GM23338 (cell line): ENCODE measurements around the gene OSBPL1A. TPM values are rescaled to one million over a fixed set of nuclear protein-coding genes. Genes with fewer than 3 reads are reported as not detected.

Experiments used
- ATAC-seq: fragments of 200-7000 bp; cut with Tn5 transposase; 3 replicates; pipeline ENCODE4 v1.9.1; 2020
- DNase-seq: peaks from one replicate; pipeline ENCODE4 v3.0.0-alpha.2; 2015; ENCODE audit warnings: low spot score
- H2AFZ ChIP-seq: fragments of 200-600 bp; sonication (generic); 2 replicates; pipeline ENCODE4 v1.8.0; 2016; ENCODE audit warnings: antibody characterized with exemption, mild to moderate bottlenecking, moderate library complexity
- H3F3A ChIP-seq: fragments of 200-600 bp; sonication (generic); replicated peaks from 2 replicates; pipeline ENCODE4 v1.8.0; 2017; ENCODE audit warnings: antibody characterized with exemption, mixed run types, low read depth
- H3K27ac ChIP-seq: fragments of 200-600 bp; sonication (generic); 2 replicates; pipeline ENCODE4 v1.6.1; 2016; ENCODE audit warnings: low read depth
- H3K27me3 ChIP-seq: fragments of 200-600 bp; sonication (generic); 2 replicates; pipeline ENCODE4 v1.8.0; 2016; ENCODE audit warnings: mild to moderate bottlenecking, mixed run types, moderate library complexity; ENCODE audit not compliant: insufficient read depth
- H3K36me3 ChIP-seq: fragments of 200-600 bp; sonication (generic); 2 replicates; pipeline ENCODE4 v1.8.0; 2016; ENCODE audit warnings: mild to moderate bottlenecking; ENCODE audit not compliant: insufficient read depth
- H3K4me1 ChIP-seq: fragments of 200-600 bp; sonication (generic); 2 replicates; pipeline ENCODE4 v1.8.0; 2016; ENCODE audit warnings: mild to moderate bottlenecking, moderate library complexity; ENCODE audit not compliant: insufficient read depth
- H3K4me2 ChIP-seq: fragments of 200-600 bp; sonication (generic); 2 replicates; pipeline ENCODE4 v1.7.1; 2017; ENCODE audit warnings: mixed run types
- H3K4me3 ChIP-seq: fragments of 200-600 bp; sonication (generic); 2 replicates; pipeline ENCODE4 v1.6.1; 2016; ENCODE audit warnings: mixed run types
- H3K79me2 ChIP-seq: fragments of 200-600 bp; sonication (generic); replicated peaks from 2 replicates; pipeline ENCODE4 v1.8.0; 2017; ENCODE audit warnings: mild to moderate bottlenecking; ENCODE audit not compliant: insufficient read depth
- H3K9me2 ChIP-seq: fragments of 200-600 bp; sonication (generic); 2 replicates; pipeline ENCODE4 v1.8.0; 2017; ENCODE audit not compliant: insufficient read depth
- H4K20me1 ChIP-seq: fragments of 200-600 bp; sonication (generic); replicated peaks from 2 replicates; pipeline ENCODE4 v1.8.0; 2017; ENCODE audit warnings: mild to moderate bottlenecking; ENCODE audit not compliant: insufficient read depth
- H3K27ac Mint-ChIP-seq: 2 replicates; pipeline ENCODE4 v1.8.0; 2020; ENCODE audit warnings: inconsistent platforms, mild to moderate bottlenecking, moderate library complexity, mixed read lengths
- H3K27me3 Mint-ChIP-seq: 3 replicates; pipeline ENCODE4 v1.8.0; 2022; ENCODE audit warnings: low read depth, mild to moderate bottlenecking, moderate library complexity, mixed read lengths, inconsistent platforms; ENCODE audit not compliant: insufficient read depth, poor library complexity
- H3K36me3 Mint-ChIP-seq: 3 replicates; pipeline ENCODE4 v1.8.0; 2021; ENCODE audit warnings: low read depth, mild to moderate bottlenecking, inconsistent platforms, moderate library complexity, mixed read lengths
- H3K4me1 Mint-ChIP-seq: 3 replicates; pipeline ENCODE4 v1.8.0; 2020; ENCODE audit warnings: mild to moderate bottlenecking, inconsistent platforms, mixed read lengths
- H3K4me3 Mint-ChIP-seq: 3 replicates; pipeline ENCODE4 v1.8.0; 2021; ENCODE audit warnings: moderate library complexity, mild to moderate bottlenecking, inconsistent platforms, mixed read lengths
- H3K9me3 Mint-ChIP-seq: 3 replicates; pipeline ENCODE4 v1.8.0; 2020; ENCODE audit warnings: moderate library complexity, mild to moderate bottlenecking, inconsistent platforms, mixed read lengths
- CREB1 ChIP-seq: fragments of 250-450 bp; sonication (Bioruptor Pico); IDR thresholded peaks from 2 replicates; pipeline ENCODE4 v1.5.0; 2020; ENCODE audit warnings: low read depth, mild to moderate bottlenecking, moderate library complexity
- EZH2 ChIP-seq: fragments of 200-600 bp; sonication (generic); IDR thresholded peaks from one replicate; pipeline ENCODE4 v1.8.0; 2017; ENCODE audit warnings: antibody characterized with exemption, mild to moderate bottlenecking, low read depth; ENCODE audit not compliant: unreplicated experiment
- EZH2phosphoT487 ChIP-seq: fragments of 200-600 bp; sonication (generic); IDR thresholded peaks from one replicate; pipeline ENCODE4 v1.8.1; 2018; ENCODE audit warnings: antibody characterized with exemption; ENCODE audit not compliant: unreplicated experiment
- JUNB ChIP-seq: IDR thresholded peaks from one replicate; pipeline ENCODE4 v1.6.1; 2016; ENCODE audit warnings: antibody characterized with exemption; ENCODE audit not compliant: unreplicated experiment
- NANOG ChIP-seq: IDR thresholded peaks from 2 replicates; pipeline ENCODE4 v1.6.1; 2016; ENCODE audit warnings: antibody characterized with exemption, borderline replicate concordance
- POLR2AphosphoS5 ChIP-seq: IDR thresholded peaks from 2 replicates; pipeline ENCODE4 v1.6.1; 2016; ENCODE audit warnings: antibody characterized with exemption, low read depth
- STAT1 ChIP-seq: IDR thresholded peaks from one replicate; pipeline ENCODE4 v1.6.1; 2016; ENCODE audit warnings: antibody characterized with exemption; ENCODE audit not compliant: unreplicated experiment
- ZNF114 ChIP-seq: fragments of 250-450 bp; sonication (Bioruptor Pico); IDR thresholded peaks from 2 replicates; pipeline ENCODE4 v1.5.0; 2020; ENCODE audit warnings: mild to moderate bottlenecking, moderate library complexity
- ZNF331 ChIP-seq: fragments of 250-450 bp; sonication (Bioruptor Pico); IDR thresholded peaks from 2 replicates; pipeline ENCODE4 v1.5.0; 2020; ENCODE audit warnings: low read depth, mild to moderate bottlenecking, moderate library complexity
- polyA plus RNA-seq: library from polyadenylated mRNA; unstranded; fragments of >200 nt; fragmentation: Nextera tagmentation; extraction: Ambion mirVana; gene quantifications from 2 replicates; pipeline ENCODE4 v1.2.1, GENCODE V29; 2016
- total RNA-seq: library from RNA; depleted of rRNA; stranded (reverse); fragments of >200 nt; shearing (Covaris generic); gene quantifications from 2 replicates; pipeline ENCODE4 v1.2.3, GENCODE V29; 2014
- TF ChIP-seq, protein P1 (sequence below), 2 experiments: fragments of 200-600 bp in 1 of 2; sonication (generic) in 1 of 2; conservative IDR thresholded peaks; 2 replicates each; pipeline versions ENCODE4 v1.5.1 to v1.6.1; 2016 to 2017; ENCODE audit warnings: antibody characterized with exemption in 2 of 2, low read depth in 2 of 2, mild to moderate bottlenecking in 2 of 2, moderate library complexity in 1 of 2
- TF ChIP-seq, protein P2 (sequence below): IDR thresholded peaks from one replicate; pipeline ENCODE4 v1.6.1; 2018; ENCODE audit warnings: antibody characterized with exemption; ENCODE audit not compliant: unreplicated experiment
- TF ChIP-seq, protein P3 (sequence below): fragments of 250-450 bp; sonication (Bioruptor Pico); IDR thresholded peaks from 2 replicates; pipeline ENCODE4 v1.5.0; 2020; ENCODE audit warnings: mild to moderate bottlenecking, moderate library complexity
- TF ChIP-seq, protein P4 (sequence below): IDR thresholded peaks from 2 replicates; pipeline ENCODE4 v1.6.1; 2016; ENCODE audit warnings: antibody characterized with exemption

The OSBPL1A gene
- total and polyA plus RNA-seq, 2 experiments from 2014 or later: 55.6 to 71.4 TPM

DNA sequence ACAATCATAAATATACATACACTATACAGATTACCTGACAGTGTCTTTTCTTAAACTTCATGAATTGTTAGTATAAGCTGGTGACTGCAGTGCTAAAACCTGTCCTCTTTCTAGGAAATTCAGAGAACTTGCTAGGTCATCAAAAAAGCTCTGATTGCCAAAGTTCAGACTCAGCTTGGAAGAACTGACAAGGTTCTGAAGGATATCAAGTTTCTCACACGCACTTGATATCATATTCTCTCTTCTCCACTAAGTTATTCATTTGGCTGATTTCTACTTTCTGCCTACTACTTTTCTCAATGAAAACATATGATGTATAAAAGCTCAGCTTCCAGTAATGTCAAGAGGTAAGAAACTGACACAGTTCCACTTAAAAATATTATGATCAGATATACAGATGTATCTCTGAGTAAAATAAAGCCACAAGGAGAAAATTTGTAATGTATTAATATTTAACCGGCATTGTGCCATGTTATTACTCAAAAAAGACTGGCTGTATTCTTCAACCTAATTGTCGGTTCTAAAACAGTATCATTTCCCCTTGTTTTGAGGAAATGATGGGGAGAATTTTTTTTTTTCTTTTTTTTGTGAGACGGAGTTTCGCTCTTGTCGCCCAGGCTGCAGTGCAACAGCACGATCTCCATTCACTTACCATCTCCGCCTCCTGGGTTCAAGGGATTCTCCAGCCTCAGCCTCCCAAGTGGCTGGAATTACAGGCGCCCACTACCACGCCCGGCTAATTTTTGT, 2.4 kb downstream of the OSBPL1A start:
- H4K20me1 ChIP-seq: no peaks in the 10 kb centered on the region
- H3K27me3 ChIP-seq: no peaks in the 10 kb centered on the region
- DNase-seq: no peak
- peak overlapping the region; percentile 6 for H3K4me2 ChIP-seq
- no peak for TF ChIP-seq STAT1
- no peak for TF ChIP-seq ZNF331 (CRISPR knock-in tag)
- TF ChIP-seq EZH2phosphoT487: no peak
- no peak for TF ChIP-seq POLR2AphosphoS5
- TF ChIP-seq, protein P1, sequence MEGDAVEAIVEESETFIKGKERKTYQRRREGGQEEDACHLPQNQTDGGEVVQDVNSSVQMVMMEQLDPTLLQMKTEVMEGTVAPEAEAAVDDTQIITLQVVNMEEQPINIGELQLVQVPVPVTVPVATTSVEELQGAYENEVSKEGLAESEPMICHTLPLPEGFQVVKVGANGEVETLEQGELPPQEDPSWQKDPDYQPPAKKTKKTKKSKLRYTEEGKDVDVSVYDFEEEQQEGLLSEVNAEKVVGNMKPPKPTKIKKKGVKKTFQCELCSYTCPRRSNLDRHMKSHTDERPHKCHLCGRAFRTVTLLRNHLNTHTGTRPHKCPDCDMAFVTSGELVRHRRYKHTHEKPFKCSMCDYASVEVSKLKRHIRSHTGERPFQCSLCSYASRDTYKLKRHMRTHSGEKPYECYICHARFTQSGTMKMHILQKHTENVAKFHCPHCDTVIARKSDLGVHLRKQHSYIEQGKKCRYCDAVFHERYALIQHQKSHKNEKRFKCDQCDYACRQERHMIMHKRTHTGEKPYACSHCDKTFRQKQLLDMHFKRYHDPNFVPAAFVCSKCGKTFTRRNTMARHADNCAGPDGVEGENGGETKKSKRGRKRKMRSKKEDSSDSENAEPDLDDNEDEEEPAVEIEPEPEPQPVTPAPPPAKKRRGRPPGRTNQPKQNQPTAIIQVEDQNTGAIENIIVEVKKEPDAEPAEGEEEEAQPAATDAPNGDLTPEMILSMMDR (conservative IDR thresholded peaks at IDR 0.05; ENCODE audit: low read depth in 2 of 2): no peak
- no peak for TF ChIP-seq EZH2
- no peak for TF ChIP-seq CREB1 (CRISPR knock-in tag)
- TF ChIP-seq NANOG: no peak
- TF ChIP-seq JUNB: no peak
- TF ChIP-seq, protein P2, sequence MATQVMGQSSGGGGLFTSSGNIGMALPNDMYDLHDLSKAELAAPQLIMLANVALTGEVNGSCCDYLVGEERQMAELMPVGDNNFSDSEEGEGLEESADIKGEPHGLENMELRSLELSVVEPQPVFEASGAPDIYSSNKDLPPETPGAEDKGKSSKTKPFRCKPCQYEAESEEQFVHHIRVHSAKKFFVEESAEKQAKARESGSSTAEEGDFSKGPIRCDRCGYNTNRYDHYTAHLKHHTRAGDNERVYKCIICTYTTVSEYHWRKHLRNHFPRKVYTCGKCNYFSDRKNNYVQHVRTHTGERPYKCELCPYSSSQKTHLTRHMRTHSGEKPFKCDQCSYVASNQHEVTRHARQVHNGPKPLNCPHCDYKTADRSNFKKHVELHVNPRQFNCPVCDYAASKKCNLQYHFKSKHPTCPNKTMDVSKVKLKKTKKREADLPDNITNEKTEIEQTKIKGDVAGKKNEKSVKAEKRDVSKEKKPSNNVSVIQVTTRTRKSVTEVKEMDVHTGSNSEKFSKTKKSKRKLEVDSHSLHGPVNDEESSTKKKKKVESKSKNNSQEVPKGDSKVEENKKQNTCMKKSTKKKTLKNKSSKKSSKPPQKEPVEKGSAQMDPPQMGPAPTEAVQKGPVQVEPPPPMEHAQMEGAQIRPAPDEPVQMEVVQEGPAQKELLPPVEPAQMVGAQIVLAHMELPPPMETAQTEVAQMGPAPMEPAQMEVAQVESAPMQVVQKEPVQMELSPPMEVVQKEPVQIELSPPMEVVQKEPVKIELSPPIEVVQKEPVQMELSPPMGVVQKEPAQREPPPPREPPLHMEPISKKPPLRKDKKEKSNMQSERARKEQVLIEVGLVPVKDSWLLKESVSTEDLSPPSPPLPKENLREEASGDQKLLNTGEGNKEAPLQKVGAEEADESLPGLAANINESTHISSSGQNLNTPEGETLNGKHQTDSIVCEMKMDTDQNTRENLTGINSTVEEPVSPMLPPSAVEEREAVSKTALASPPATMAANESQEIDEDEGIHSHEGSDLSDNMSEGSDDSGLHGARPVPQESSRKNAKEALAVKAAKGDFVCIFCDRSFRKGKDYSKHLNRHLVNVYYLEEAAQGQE: no peak
- TF ChIP-seq, protein P3, sequence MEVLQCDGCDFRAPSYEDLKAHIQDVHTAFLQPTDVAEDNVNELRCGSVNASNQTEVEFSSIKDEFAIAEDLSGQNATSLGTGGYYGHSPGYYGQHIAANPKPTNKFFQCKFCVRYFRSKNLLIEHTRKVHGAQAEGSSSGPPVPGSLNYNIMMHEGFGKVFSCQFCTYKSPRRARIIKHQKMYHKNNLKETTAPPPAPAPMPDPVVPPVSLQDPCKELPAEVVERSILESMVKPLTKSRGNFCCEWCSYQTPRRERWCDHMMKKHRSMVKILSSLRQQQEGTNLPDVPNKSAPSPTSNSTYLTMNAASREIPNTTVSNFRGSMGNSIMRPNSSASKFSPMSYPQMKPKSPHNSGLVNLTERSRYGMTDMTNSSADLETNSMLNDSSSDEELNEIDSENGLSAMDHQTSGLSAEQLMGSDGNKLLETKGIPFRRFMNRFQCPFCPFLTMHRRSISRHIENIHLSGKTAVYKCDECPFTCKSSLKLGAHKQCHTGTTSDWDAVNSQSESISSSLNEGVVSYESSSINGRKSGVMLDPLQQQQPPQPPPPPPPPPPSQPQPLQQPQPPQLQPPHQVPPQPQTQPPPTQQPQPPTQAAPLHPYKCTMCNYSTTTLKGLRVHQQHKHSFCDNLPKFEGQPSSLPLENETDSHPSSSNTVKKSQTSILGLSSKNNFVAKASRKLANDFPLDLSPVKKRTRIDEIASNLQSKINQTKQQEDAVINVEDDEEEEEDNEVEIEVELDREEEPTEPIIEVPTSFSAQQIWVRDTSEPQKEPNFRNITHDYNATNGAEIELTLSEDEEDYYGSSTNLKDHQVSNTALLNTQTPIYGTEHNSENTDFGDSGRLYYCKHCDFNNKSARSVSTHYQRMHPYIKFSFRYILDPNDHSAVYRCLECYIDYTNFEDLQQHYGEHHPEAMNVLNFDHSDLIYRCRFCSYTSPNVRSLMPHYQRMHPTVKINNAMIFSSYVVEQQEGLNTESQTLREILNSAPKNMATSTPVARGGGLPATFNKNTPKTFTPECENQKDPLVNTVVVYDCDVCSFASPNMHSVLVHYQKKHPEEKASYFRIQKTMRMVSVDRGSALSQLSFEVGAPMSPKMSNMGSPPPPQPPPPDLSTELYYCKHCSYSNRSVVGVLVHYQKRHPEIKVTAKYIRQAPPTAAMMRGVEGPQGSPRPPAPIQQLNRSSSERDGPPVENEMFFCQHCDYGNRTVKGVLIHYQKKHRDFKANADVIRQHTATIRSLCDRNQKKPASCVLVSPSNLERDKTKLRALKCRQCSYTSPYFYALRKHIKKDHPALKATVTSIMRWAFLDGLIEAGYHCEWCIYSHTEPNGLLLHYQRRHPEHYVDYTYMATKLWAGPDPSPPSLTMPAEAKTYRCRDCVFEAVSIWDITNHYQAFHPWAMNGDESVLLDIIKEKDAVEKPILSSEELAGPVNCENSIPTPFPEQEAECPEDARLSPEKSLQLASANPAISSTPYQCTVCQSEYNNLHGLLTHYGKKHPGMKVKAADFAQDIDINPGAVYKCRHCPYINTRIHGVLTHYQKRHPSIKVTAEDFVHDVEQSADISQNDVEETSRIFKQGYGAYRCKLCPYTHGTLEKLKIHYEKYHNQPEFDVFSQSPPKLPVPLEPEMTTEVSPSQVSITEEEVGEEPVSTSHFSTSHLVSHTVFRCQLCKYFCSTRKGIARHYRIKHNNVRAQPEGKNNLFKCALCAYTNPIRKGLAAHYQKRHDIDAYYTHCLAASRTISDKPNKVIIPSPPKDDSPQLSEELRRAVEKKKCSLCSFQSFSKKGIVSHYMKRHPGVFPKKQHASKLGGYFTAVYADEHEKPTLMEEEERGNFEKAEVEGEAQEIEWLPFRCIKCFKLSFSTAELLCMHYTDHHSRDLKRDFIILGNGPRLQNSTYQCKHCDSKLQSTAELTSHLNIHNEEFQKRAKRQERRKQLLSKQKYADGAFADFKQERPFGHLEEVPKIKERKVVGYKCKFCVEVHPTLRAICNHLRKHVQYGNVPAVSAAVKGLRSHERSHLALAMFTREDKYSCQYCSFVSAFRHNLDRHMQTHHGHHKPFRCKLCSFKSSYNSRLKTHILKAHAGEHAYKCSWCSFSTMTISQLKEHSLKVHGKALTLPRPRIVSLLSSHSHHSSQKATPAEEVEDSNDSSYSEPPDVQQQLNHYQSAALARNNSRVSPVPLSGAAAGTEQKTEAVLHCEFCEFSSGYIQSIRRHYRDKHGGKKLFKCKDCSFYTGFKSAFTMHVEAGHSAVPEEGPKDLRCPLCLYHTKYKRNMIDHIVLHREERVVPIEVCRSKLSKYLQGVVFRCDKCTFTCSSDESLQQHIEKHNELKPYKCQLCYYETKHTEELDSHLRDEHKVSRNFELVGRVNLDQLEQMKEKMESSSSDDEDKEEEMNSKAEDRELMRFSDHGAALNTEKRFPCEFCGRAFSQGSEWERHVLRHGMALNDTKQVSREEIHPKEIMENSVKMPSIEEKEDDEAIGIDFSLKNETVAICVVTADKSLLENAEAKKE (CRISPR knock-in tag): no peak
- no peak for TF ChIP-seq ZNF114 (CRISPR knock-in tag)
- TF ChIP-seq, protein P4, sequence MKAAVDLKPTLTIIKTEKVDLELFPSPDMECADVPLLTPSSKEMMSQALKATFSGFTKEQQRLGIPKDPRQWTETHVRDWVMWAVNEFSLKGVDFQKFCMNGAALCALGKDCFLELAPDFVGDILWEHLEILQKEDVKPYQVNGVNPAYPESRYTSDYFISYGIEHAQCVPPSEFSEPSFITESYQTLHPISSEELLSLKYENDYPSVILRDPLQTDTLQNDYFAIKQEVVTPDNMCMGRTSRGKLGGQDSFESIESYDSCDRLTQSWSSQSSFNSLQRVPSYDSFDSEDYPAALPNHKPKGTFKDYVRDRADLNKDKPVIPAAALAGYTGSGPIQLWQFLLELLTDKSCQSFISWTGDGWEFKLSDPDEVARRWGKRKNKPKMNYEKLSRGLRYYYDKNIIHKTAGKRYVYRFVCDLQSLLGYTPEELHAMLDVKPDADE: no peak
- peaks cover 70% of the 10 kb centered on the region for H3K79me2 ChIP-seq
- H3K9me2 ChIP-seq: no peaks in the 10 kb centered on the region
- H3K4me3 ChIP-seq: peak overlapping the region; percentile 9; the same call in 1 of the 2 replicates
- no peak overlapping the region for H3K27ac ChIP-seq
- no peak overlapping the region for H3K27ac Mint-ChIP-seq
- H2AFZ ChIP-seq: no peak overlapping the region
- H3K27me3 Mint-ChIP-seq: peaks cover 2% of the 10 kb centered on the region
- peaks cover 30% of the 10 kb centered on the region for H3K4me1 Mint-ChIP-seq
- peak overlapping the region; percentile 60 for H3K4me3 Mint-ChIP-seq
- H3K36me3 ChIP-seq: no peaks in the 10 kb centered on the region
- ATAC-seq: no peak
- H3F3A ChIP-seq: peaks cover 8% of the 10 kb centered on the region; the same call in 1 of the 2 replicates
- H3K9me3 Mint-ChIP-seq: no peaks in the 10 kb centered on the region
- peaks cover 46% of the 10 kb centered on the region for H3K4me1 ChIP-seq
- peaks cover 16% of the 10 kb centered on the region for H3K36me3 Mint-ChIP-seq
